T47D (cell line): ENCODE data around the gene CD320.
"Not testable (repeated sequence)": the region's sequence is repeated elsewhere in the genome, so short reads cannot be mapped to it uniquely, and the experiment has no call there.

Experiments used
- DNase-seq, 2 experiments: peaks; one replicate each; pipeline versions ENCODE4 v3.0.0 to v3.0.0-alpha.2; 2011 to 2012; ENCODE audit warnings: low read depth in 1 of 2, low spot score in 1 of 2
- JUND ChIP-seq: IDR thresholded peaks from 2 replicates; pipeline ENCODE4 v1.6.1; 2012; ENCODE audit warnings: low read depth
- in situ Hi-C: cut with HindIII; loops from 2 replicates; pipeline ENCODE4 v1.10.0; 2016; ENCODE audit warnings: low sequenced_read_pairs, low pct_unique_long_range_greater_than_20kb

The CD320 gene

GRCh38 chr19:8265872-8266271, 42.3 kb downstream of the CD320 start:
- TF ChIP-seq JUND, result no peak
- in situ Hi-C loops, result no loop called here
- no peak for DNase-seq

- in situ Hi-C loops, DNase-seq: not testable (repeated sequence)
Observed at GRCh38 chr19:8264248-8264647, 43.9 kb downstream of the CD320 start.

GRCh38 chr19:8262431-8262830, 45.7 kb downstream of the CD320 start:
- in situ Hi-C loops, result no loop called here
- DNase-seq, result no peak
- no peak for TF ChIP-seq JUND

GRCh38 chr19:8261881-8262280, 46.3 kb downstream of the CD320 start:
- no peak for TF ChIP-seq JUND
- in situ Hi-C loops, result no loop called here
- DNase-seq, result no peak

- no peak for TF ChIP-seq JUND
- no peak for DNase-seq
- in situ Hi-C loops, result no loop called here
Observed at GRCh38 chr19:8261347-8261746, 46.8 kb downstream of the CD320 start.

- in situ Hi-C loops, result no loop called here
- no peak for DNase-seq
- TF ChIP-seq JUND, result no peak
Observed at GRCh38 chr19:8259922-8260247, 48.3 kb downstream of the CD320 start.

- no peak for DNase-seq
- TF ChIP-seq JUND, result no peak
- in situ Hi-C loops, result no loop called here
Observed at GRCh38 chr19:8259142-8259921, 48.8 kb downstream of the CD320 start.

- no peak for DNase-seq
- in situ Hi-C loops, result no loop called here
Observed at GRCh38 chr19:8257052-8257443, 51.1 kb downstream of the CD320 start.

GRCh38 chr19:8256276-8257051, 51.7 kb downstream of the CD320 start:
- in situ Hi-C loops, result no loop called here
- TF ChIP-seq JUND, result no peak
- no peak for DNase-seq

More at GRCh38 chr19:8257052-8257443, 51.1 kb downstream of the CD320 start:
- TF ChIP-seq JUND, result no peak

- TF ChIP-seq JUND, result no peak
- DNase-seq, result no peak
- in situ Hi-C loops, result no loop called here
Observed at GRCh38 chr19:8255426-8256125, 52.6 kb downstream of the CD320 start.

- no peak for DNase-seq
- TF ChIP-seq JUND, result no peak
- in situ Hi-C loops, result no loop called here
Observed at GRCh38 chr19:8254286-8255001, 53.7 kb downstream of the CD320 start.

GRCh38 chr19:8253678-8254077, 54.5 kb downstream of the CD320 start:
- TF ChIP-seq JUND, result no peak
- no peak for DNase-seq
- in situ Hi-C loops, result no loop called here
